HUDEP-2 (cell line): Measurements from ENCODE around the gene ZBTB7C.

Experiments used
- DNase-seq, 76 experiments: peaks; one replicate each; lab custom pipeline; 2025; ENCODE audit not compliant: unreplicated experiment in 76 of 76; lab: John Stamatoyannopoulos, UW

ZBTB7C gene

DNA sequence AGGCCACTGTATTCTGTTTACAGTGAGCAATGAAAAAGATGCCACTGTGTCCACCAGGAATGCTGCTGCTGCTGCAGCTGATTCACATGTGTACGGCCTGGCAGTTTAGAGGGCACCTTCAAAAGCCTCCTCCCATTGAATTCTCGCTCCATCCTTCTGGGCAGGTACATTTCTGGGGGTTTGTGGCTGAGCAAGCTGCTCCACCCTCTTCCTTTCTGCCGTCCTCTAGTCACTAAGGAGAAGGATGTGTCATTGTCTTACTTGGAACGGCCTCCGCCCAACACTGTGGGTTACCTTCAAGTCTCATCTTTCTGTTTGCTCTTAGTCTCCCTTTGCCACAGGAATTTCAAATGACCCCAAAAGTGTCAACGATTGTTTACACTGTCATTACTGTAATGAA lies 182.0 kb downstream of the ZBTB7C start:
- no peak for DNase-seq

DNA sequence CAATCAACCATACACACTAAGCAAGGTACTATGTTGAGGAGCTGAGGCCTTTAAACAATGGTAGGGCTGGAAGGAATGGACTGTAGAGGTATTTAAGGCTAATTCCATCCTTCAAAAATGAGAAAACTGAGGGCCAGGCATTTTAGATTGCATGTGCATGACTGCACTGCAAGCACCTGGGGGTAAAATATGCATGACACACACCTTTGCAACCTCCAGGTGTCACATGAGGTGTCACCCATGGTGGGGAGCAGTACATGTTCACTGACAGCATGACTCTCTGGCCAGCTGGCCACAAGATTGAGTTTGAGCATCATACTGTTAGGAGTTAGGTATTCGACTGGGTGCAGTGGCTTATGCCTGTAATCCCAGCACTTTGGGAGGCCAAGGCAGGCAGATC lies 182.8 kb downstream of the ZBTB7C start:
- no peak for DNase-seq

DNA sequence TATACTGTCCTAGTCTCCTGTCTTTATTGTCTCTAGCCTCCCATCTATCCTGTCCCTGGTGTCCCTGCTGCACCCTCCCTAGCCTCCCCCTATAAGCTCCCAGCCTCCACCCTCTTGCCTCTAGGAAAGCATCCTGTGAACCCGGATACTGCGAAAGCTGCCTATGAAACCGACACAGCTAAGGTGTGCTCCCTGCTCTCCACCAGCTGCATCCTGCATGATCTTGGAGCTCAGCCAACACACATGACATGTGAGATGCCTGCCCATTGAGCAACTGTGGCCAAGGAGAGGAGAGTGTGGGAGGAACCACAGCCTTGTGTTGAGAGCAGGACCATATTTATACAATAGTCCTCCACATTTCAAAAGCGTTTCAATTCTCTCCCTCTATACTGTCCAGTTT lies 187.1 kb downstream of the ZBTB7C start:
- peak in 18 of 76 experiments; percentile 2 to 37 (median 10) for DNase-seq

GRCh38 chr18:48219810-48220499 lies 189.2 kb downstream of the ZBTB7C start:
- peak in 5 of 76 experiments; percentile 1 to 36 (median 15) for DNase-seq

GRCh38 chr18:48219037-48219809 lies 190.0 kb downstream of the ZBTB7C start:
- no peak for DNase-seq

DNA sequence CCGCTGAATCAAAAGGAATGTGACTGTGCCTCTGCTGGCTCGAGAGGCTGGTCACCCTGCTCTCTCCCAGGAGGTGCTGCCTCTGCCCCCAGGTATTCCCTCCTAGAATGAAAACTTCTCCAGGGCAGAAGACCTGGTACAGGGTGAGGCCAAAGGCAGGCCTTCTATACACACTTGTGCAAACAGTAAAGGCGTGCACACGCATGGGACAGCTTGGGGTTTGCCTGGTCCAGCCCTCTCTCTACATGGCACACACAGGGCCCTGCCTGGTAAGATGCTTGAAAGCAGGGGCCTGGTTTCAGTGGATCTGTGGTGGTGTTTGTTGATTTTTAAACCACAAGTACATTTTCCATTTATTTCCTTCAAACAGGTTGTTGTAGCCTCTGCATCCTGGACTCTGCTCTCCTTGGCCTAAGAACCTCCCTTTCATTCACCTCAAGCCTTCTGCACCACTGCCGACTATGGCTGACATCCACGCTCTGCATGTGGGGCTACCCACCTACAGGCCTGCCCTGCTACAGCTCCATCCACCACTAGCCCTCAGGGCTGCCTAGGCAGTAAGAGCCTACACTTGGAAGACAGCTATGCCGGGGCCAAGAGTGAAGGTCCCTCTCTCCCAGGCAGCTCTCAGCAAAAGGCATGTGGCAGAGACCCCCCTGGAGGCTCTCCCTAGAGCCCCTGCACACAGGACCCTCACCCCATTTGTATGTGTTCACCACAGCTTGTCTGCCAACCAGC lies 190.7 kb downstream of the ZBTB7C start:
- DNase-seq = no peak

DNA sequence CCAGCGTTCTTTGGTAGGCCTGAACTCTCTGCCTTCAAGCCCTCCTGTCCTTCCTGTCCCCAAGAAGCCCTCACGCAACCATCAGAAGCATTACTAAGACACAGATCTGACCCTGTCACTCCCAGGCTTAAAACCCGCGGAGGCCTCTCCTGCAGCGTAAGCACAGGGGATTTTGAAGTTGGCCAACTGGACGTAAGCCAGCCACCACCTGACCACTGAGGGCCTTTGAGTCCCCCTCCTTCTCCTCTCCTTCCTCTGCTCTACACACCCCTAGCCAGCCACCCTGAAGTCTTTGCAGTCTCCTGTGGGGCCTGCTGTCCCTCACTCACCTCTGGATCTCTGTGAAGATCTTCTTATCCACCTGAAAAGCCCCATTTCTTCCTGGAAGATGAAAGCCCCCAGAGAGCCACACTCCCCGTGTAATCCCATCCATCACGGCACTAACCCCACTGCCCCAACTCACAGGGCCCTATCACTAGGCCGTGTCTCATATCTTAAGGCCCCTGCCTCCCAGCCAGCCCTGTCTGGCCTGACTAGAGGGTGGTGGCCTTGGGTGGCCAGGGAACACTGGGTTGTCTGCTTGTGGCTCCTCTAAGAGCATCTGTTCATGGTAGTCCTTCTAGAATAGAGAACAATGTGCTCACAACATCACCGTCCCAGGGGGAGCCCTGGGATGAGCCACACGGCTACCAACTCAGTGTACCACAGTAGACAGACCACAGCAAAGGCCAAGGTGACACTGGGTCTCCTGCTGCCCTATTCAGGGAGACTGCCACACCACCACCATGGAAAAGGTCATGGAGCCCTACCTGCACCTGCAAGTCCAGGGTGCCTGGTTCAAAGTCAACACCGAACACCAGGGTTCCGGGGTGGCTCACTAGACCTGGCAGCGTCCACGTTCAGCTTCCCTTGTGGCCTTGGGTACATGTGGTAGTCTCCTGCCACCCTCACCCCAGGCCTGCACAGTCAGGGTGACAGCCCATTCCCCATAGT lies 191.6 kb downstream of the ZBTB7C start:
- no peak for DNase-seq

DNA sequence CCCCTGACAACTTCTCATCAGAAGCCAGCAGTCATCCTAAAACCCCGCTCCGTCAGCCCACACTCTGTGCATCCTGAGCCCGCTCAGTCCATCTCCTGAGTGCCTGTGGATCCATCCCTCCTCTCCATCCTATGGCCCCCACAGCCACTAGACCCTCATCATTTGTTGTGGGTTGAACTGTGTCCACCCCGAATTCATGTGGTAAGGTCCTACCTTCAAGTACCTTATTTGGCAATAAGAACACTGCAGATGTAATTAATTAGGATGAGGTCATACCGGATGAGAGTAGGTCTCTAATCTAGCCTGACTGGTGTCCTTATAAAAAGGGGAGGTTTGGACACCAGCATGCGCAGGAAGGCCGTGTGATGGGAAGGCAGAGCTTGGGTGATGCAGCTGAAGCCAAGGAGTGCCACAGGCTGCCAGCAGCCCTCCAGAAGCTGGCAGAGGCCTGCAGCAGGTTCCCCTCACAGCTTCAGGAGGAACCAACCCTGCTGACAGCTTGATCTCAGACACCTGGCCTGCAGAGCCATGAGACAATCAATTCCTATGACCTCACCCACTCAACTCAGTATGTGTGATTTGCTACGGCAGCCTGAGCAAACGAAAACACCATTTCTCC lies 192.4 kb downstream of the ZBTB7C start:
- DNase-seq = no peak

DNA sequence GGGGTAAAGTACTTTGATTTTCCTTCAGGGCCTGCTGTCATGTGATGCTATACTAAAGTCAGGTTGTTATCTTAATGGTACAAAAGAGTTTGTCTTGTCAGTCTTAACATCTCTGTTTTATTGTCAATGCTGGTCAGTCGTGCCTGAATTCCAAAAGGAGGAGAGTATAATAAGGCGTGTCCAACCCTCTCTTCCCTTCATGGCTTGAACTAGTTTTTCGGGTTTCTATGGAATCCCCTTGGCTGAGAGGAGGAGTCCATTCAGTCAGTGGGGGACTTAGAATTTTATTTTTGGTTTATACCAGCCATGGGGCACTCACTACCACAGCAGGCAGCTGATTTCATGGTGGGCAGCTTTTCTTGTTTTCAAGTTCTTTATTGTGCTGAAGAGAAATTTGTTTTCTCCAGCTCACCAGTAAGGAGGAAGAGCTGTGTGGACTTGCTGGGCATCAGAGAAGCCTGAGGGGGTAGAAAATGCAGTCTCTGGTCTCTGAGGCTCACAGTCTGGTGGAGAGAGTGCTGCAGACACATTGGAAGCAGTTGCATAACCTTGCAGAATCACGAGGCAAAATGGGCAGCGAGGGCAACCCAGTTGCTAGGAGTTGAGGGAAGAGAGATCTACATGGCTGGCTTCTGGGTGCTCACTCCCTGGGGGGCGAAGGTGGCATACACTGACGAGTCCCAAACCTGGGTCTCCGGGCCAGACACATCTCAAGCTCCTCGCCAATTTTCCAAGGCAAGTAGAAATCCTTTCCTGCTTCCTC lies 193.1 kb downstream of the ZBTB7C start:
- DNase-seq = no peak

- DNase-seq = no peak
These were observed 195.4 kb downstream of the ZBTB7C start for GRCh38 chr18:48213791-48214190.

- DNase-seq = no peak
These were observed 200.6 kb downstream of the ZBTB7C start for GRCh38 chr18:48208432-48209140.

- DNase-seq = no peak
These were observed 201.4 kb downstream of the ZBTB7C start for GRCh38 chr18:48207733-48208132.

GRCh38 chr18:48206887-48207286 lies 202.3 kb downstream of the ZBTB7C start:
- DNase-seq = no peak

GRCh38 chr18:48203961-48204666 lies 205.1 kb downstream of the ZBTB7C start:
- DNase-seq = no peak

- no peak for DNase-seq
These were observed 205.8 kb downstream of the ZBTB7C start for GRCh38 chr18:48203288-48203945.

DNA sequence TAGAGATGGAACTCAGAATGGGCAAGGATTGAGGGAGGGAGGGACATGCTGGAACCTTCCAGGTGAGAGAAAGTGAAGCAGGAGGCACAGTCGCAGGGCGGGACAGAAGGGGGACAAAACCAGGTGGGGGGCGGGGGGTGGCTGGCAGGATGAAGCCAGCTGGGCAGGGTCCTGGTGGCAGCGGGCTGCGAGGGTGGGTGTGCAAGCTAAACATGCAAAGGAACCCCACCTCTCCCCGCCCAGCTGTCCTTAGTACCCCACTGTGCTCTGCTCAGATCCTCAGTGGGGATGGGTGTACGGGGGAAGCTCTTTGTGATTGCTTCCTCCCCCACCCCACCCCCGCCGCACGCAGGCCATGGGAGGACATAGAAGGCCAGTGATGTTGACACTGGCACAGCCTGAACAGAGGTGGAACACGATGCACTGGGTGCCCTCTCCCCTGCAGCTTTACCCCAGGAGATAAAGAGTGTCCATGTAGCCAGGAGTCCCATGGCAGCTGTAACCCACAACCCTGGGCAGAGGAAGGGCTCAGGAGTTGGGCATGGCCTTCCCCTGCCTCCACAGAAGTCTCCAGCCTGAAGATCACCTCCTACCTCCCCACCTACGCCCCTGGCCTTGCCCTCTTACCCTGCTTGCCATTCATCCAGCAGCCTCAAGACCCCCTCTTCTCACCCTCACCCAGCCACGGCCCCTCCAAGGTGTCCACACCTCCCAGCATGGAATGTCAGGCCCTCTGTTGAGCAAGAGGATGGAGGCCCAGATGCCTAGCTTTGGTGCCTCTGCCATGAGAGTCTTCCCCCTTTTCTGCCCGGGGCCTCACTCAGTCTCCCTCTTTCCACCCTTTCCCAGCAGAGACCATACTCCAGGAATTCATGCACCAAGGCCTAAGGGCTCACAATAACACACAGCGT lies 206.6 kb downstream of the ZBTB7C start:
- no peak for DNase-seq

- no peak for DNase-seq
These were observed 207.2 kb downstream of the ZBTB7C start for GRCh38 chr18:48202006-48202348.
